Measurements from ENCODE around the gene SLC12A4. TPM values are rescaled to one million over a fixed set of nuclear protein-coding genes. Genes with fewer than 3 reads are reported as not detected.
A peak's percentile ranks its signal among the peaks of the same experiment; 100 is the strongest.

SLC12A4 gene
- total and polyA plus RNA-seq, 2 of the 13 experiments (the other 11 are each of a cell fraction or from before 2014, with no cell fraction given) = 65.1 to 84.3 TPM

GRCh38 chr16:67969254-67970039 is 1.0 kb upstream of the SLC12A4 start (continued):
- TF ChIP-seq ZNF792 (CRISPR knock-in tag; IDR thresholded peaks at IDR 0.05) (no peak; the same call in 1 of the 2 replicates), ZNF24 (IDR thresholded peaks at IDR 0.05) (no peak), HDAC6 (IDR thresholded peaks at IDR 0.05; ENCODE audit: low read depth, low read length) (no peak), RCOR2 (CRISPR knock-in tag; IDR thresholded peaks at IDR 0.05) (peak; percentile 58), CC2D1A (CRISPR knock-in tag; IDR thresholded peaks at IDR 0.05) (no peak), NFE2L2 (IDR thresholded peaks at IDR 0.05; ENCODE audit: low read length) (no peak), POGZ (CRISPR knock-in tag; IDR thresholded peaks at IDR 0.05) (no peak), MNT (IDR thresholded peaks at IDR 0.05) (no peak), ZNF644 (CRISPR knock-in tag; IDR thresholded peaks at IDR 0.05; ENCODE audit: low read depth) (no peak), POLR2AphosphoS5 (IDR thresholded peaks at IDR 0.05; ENCODE audit: low read depth, low read length) (peak; percentile 64; the same call in 1 of the 2 replicates), ZNF746 (CRISPR knock-in tag; IDR thresholded peaks at IDR 0.05) (0 out of 2 replicates have a peak, but pooled peaks have one; percentile 9), ZNF776 (CRISPR knock-in tag; IDR thresholded peaks at IDR 0.05) (peak; percentile 72), ZBTB7B (CRISPR knock-in tag; IDR thresholded peaks at IDR 0.05) (peak; percentile 52; the same call in 1 of the 2 replicates), HMG20B (CRISPR knock-in tag; conservative IDR thresholded peaks at IDR 0.05) (no peak), XBP1 (CRISPR knock-in tag; IDR thresholded peaks at IDR 0.05) (no peak), ZFP1 (CRISPR knock-in tag; IDR thresholded peaks at IDR 0.05) (no peak), FOSL2 (CRISPR knock-in tag; IDR thresholded peaks at IDR 0.05) (no peak), PHF20 (CRISPR knock-in tag; IDR thresholded peaks at IDR 0.05) (peak; percentile 17; the same call in 1 of the 2 replicates), NFYB (CRISPR knock-in tag; IDR thresholded peaks at IDR 0.05) (no peak), TRAFD1 (CRISPR knock-in tag; IDR thresholded peaks at IDR 0.05; ENCODE audit: borderline replicate concordance) (no peak), NFATC3 (CRISPR knock-in tag; IDR thresholded peaks at IDR 0.05) (no peak), THAP11 (CRISPR knock-in tag; IDR thresholded peaks at IDR 0.05) (no peak)
- TF ChIP-seq, protein P1, sequence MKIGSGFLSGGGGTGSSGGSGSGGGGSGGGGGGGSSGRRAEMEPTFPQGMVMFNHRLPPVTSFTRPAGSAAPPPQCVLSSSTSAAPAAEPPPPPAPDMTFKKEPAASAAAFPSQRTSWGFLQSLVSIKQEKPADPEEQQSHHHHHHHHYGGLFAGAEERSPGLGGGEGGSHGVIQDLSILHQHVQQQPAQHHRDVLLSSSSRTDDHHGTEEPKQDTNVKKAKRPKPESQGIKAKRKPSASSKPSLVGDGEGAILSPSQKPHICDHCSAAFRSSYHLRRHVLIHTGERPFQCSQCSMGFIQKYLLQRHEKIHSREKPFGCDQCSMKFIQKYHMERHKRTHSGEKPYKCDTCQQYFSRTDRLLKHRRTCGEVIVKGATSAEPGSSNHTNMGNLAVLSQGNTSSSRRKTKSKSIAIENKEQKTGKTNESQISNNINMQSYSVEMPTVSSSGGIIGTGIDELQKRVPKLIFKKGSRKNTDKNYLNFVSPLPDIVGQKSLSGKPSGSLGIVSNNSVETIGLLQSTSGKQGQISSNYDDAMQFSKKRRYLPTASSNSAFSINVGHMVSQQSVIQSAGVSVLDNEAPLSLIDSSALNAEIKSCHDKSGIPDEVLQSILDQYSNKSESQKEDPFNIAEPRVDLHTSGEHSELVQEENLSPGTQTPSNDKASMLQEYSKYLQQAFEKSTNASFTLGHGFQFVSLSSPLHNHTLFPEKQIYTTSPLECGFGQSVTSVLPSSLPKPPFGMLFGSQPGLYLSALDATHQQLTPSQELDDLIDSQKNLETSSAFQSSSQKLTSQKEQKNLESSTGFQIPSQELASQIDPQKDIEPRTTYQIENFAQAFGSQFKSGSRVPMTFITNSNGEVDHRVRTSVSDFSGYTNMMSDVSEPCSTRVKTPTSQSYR (CRISPR knock-in tag; IDR thresholded peaks at IDR 0.05; ENCODE audit: borderline replicate concordance) = no peak
- TF ChIP-seq, protein P2, sequence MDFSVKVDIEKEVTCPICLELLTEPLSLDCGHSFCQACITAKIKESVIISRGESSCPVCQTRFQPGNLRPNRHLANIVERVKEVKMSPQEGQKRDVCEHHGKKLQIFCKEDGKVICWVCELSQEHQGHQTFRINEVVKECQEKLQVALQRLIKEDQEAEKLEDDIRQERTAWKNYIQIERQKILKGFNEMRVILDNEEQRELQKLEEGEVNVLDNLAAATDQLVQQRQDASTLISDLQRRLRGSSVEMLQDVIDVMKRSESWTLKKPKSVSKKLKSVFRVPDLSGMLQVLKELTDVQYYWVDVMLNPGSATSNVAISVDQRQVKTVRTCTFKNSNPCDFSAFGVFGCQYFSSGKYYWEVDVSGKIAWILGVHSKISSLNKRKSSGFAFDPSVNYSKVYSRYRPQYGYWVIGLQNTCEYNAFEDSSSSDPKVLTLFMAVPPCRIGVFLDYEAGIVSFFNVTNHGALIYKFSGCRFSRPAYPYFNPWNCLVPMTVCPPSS (IDR thresholded peaks at IDR 0.05) = no peak
- TF ChIP-seq, protein P3, sequence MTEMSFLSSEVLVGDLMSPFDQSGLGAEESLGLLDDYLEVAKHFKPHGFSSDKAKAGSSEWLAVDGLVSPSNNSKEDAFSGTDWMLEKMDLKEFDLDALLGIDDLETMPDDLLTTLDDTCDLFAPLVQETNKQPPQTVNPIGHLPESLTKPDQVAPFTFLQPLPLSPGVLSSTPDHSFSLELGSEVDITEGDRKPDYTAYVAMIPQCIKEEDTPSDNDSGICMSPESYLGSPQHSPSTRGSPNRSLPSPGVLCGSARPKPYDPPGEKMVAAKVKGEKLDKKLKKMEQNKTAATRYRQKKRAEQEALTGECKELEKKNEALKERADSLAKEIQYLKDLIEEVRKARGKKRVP (CRISPR knock-in tag; IDR thresholded peaks at IDR 0.05) = no peak
